K562 (cell line): Measurements from ENCODE around the gene TP63.

Experiments used
- ADNP ChIP-seq: fragments of 200-800 bp; sonication (Bioruptor generic); IDR thresholded peaks from 2 replicates; pipeline ENCODE4 v1.6.1; 2016; ENCODE audit warnings: missing genetic modification characterization, missing compliant biosample characterization
- ARNT ChIP-seq, 2 experiments: fragments of 450-650 bp; IDR thresholded peaks; 2 replicates each; pipeline ENCODE4 v1.6.1; 2016; ENCODE audit warnings: mild to moderate bottlenecking in 1 of 2
- TAF1 ChIP-seq: IDR thresholded peaks from 2 replicates; pipeline ENCODE4 v1.6.1; 2011; ENCODE audit warnings: mild to moderate bottlenecking, low read length, moderate library complexity; ENCODE audit not compliant: insufficient read depth, control insufficient read depth, severe bottlenecking; ENCODE audit errors: extremely low read depth
- ZBTB7A ChIP-seq: IDR thresholded peaks from 2 replicates; pipeline ENCODE4 v1.6.1; 2011; ENCODE audit warnings: low read depth, mild to moderate bottlenecking, low read length, moderate library complexity, borderline replicate concordance; ENCODE audit not compliant: control insufficient read depth
- ZEB2 ChIP-seq: fragments of 450-650 bp; IDR thresholded peaks from 2 replicates; pipeline ENCODE4 v1.6.1; 2016
- TF ChIP-seq, protein P1 (sequence below), 2 experiments: IDR thresholded peaks in 1 of 2; conservative IDR thresholded peaks in 1 of 2; 2 replicates each; pipeline ENCODE4 v1.6.1; 2016; ENCODE audit warnings: low read depth in 2 of 2, mild to moderate bottlenecking in 1 of 2, missing compliant biosample characterization in 1 of 2, missing genetic modification characterization in 1 of 2, moderate library complexity in 1 of 2

DNA sequence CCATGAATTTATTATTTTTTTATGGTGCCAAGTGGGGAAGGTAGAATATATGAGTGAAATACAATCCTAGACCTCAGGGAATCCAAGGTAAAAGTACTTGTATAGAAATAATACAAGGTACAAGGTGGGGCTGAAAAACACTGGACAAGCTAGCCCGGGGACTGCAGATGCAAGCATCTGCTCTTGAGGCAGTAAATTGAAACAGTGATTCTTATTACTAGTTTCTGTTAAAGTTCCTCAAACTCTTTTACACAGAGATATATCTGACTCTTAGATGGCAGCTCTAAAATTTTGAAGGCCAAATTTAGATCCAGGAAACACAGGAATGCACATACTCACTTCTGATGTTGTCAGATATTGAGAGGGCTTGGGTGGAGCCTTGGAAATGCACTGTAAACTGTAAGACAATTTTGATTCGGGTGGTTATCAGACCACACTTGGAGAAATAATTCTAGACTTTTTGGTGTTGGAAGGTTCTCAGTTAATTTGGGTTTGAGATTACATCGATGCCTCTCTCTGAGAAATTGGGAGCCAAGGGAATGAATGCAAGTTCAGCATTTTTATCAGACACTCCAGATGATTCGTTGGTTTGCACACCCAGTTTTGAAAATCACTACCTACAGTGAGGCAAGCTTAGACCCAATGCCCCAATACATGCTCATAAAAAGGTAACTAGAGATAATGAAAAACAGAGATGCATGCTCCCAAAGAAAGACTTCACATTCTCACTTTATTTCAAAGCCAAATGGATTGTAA, 7.3 kb downstream of the TP63 start:
- TF ChIP-seq ARNT (IDR thresholded peaks at IDR 0.05) (no peak), ZEB2 (no peak), TAF1 (no peak), ADNP (no peak), ZBTB7A (no peak)
- TF ChIP-seq, protein P1, sequence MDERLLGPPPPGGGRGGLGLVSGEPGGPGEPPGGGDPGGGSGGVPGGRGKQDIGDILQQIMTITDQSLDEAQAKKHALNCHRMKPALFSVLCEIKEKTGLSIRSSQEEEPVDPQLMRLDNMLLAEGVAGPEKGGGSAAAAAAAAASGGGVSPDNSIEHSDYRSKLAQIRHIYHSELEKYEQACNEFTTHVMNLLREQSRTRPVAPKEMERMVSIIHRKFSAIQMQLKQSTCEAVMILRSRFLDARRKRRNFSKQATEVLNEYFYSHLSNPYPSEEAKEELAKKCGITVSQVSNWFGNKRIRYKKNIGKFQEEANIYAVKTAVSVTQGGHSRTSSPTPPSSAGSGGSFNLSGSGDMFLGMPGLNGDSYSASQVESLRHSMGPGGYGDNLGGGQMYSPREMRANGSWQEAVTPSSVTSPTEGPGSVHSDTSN (CRISPR knock-in tag; IDR thresholded peaks at IDR 0.05; ENCODE audit: low read depth): no peak
- TF ChIP-seq, protein P1 (tag; conservative IDR thresholded peaks at IDR 0.05; ENCODE audit: low read depth): no peak
